SK-N-SH (cell line): ENCODE measurements around the gene THADA. TPM values are rescaled to one million over a fixed set of nuclear protein-coding genes. Genes with fewer than 3 reads are reported as not detected.

Experiments
- CTCF ChIA-PET: fragments of 300-600, 350-600 bp; formaldehyde crosslinking; extraction: SDS; loops from one replicate; lab custom pipeline; 2021; lab: Yijun Ruan, JAX
- POLR2A ChIA-PET: fragments of 350-600 bp; sonication (Branson Sonifier 250); formaldehyde crosslinking; extraction: SDS; loops from one replicate; lab custom pipeline; 2020; ENCODE audit warnings: antibody characterized with exemption, inconsistent platforms; lab: Yijun Ruan, JAX
- DNase-seq: peaks from one replicate; pipeline ENCODE4 v3.0.0; 2012
- H2AFZ ChIP-seq: fragments of 200-600 bp; sonication (generic); 2 replicates; pipeline ENCODE4 v1.8.1; 2016; ENCODE audit warnings: antibody characterized with exemption, mild to moderate bottlenecking, low read depth
- H3F3A ChIP-seq: fragments of 200-600 bp; sonication (generic); replicated peaks from 2 replicates; pipeline ENCODE3; 2016; ENCODE audit warnings: antibody characterized with exemption, mild to moderate bottlenecking; ENCODE audit not compliant: insufficient read depth
- H3K27ac ChIP-seq, 2 experiments: fragments of 200-500 bp in 1 of 2; fragments of 200-600 bp in 1 of 2; sonication (Bioruptor generic) in 1 of 2; sonication (generic), shearing (Covaris generic) in 1 of 2; 2 replicates each; pipeline versions ENCODE4 v1.5.1 to v1.6.1; 2014 to 2016; ENCODE audit warnings: low read depth in 2 of 2, inconsistent platforms in 1 of 2, low read length in 1 of 2, mild to moderate bottlenecking in 1 of 2, mixed read lengths in 1 of 2
- H3K27me3 ChIP-seq: fragments of 200-600 bp; sonication (generic), shearing (Covaris generic); 2 replicates; pipeline ENCODE4 v1.6.1; 2016; ENCODE audit warnings: mixed run types; ENCODE audit not compliant: insufficient read depth
- H3K36me3 ChIP-seq, 2 experiments: fragments of 200-500 bp in 1 of 2; fragments of 200-600 bp in 1 of 2; sonication (Bioruptor generic) in 1 of 2; sonication (generic) in 1 of 2; replicated peaks in 1 of 2; 2 replicates each; pipeline versions ENCODE3 to v1.5.1; 2014 to 2016; ENCODE audit warnings: low read length in 1 of 2, mild to moderate bottlenecking in 1 of 2; ENCODE audit not compliant: insufficient read depth in 2 of 2, control insufficient read depth in 1 of 2
- H3K4me1 ChIP-seq, 2 experiments: fragments of 200-500 bp in 1 of 2; fragments of 200-600 bp in 1 of 2; sonication (Bioruptor generic) in 1 of 2; sonication (generic), shearing (Covaris generic) in 1 of 2; 2 replicates each; pipeline versions ENCODE4 v1.5.1 to v1.6.1; 2014 to 2016; ENCODE audit warnings: low read depth in 1 of 2, low read length in 1 of 2, mixed run types in 1 of 2; ENCODE audit not compliant: insufficient read depth in 2 of 2, control insufficient read depth in 1 of 2
- H3K4me2 ChIP-seq: fragments of 200-600 bp; sonication (generic), shearing (Covaris generic); 2 replicates; pipeline ENCODE4 v1.6.1; 2017; ENCODE audit warnings: mixed run types
- H3K4me3 ChIP-seq, 2 experiments: fragments of 200-500 bp in 1 of 2; fragments of 200-600 bp in 1 of 2; sonication (Bioruptor generic) in 1 of 2; sonication (generic), shearing (Covaris generic) in 1 of 2; 2 replicates each; pipeline versions ENCODE4 v1.5.1 to v1.8.1; 2014 to 2016; ENCODE audit warnings: low read depth in 2 of 2, inconsistent platforms in 1 of 2, low read length in 1 of 2, mild to moderate bottlenecking in 1 of 2, mixed read lengths in 1 of 2, moderate library complexity in 1 of 2
- H3K79me2 ChIP-seq: fragments of 200-600 bp; sonication (generic); 2 replicates; pipeline ENCODE4 v1.8.1; 2017; ENCODE audit warnings: mild to moderate bottlenecking; ENCODE audit not compliant: insufficient read depth
- H3K9ac ChIP-seq: fragments of 200-600 bp; sonication (generic); 2 replicates; pipeline ENCODE4 v1.6.1; 2017; ENCODE audit warnings: mixed run types
- H3K9me2 ChIP-seq: fragments of 200-600 bp; sonication (generic); 2 replicates; pipeline ENCODE4 v1.6.1; 2017; ENCODE audit warnings: mixed run types
- H3K9me3 ChIP-seq: fragments of 200-600 bp; sonication (generic); 2 replicates; pipeline ENCODE4 v1.6.1; 2017; ENCODE audit warnings: mixed run types, mild to moderate bottlenecking, moderate library complexity
- H4K20me1 ChIP-seq: fragments of 200-600 bp; sonication (generic); 2 replicates; pipeline ENCODE4 v1.6.1; 2017; ENCODE audit warnings: mild to moderate bottlenecking, mixed run types; ENCODE audit not compliant: insufficient read depth
- CHD2 ChIP-seq: fragments of 150-350 bp; IDR thresholded peaks from 2 replicates; pipeline ENCODE4 v1.6.1; 2018; ENCODE audit warnings: low read length; ENCODE audit not compliant: partially characterized antibody
- ELF1 ChIP-seq: IDR thresholded peaks from 2 replicates; pipeline ENCODE4 v1.4.0; 2012
- EP300 ChIP-seq, 2 experiments: IDR thresholded peaks; 2 replicates each; pipeline versions ENCODE4 v1.4.0 to v1.6.1; 2012; ENCODE audit warnings: borderline replicate concordance in 1 of 2, low read depth in 1 of 2, low read length in 1 of 2
- EZH2phosphoT487 ChIP-seq: fragments of 200-600 bp; sonication (generic); IDR thresholded peaks from 2 replicates; pipeline ENCODE4 v1.6.1; 2017; ENCODE audit warnings: low read depth, mixed run types, mild to moderate bottlenecking, antibody characterized with exemption, moderate library complexity, borderline replicate concordance
- FOSL2 ChIP-seq: IDR thresholded peaks from 2 replicates; pipeline ENCODE4 v1.4.0; 2012; ENCODE audit warnings: low read depth, mild to moderate bottlenecking, moderate library complexity, borderline replicate concordance
- FOXM1 ChIP-seq: IDR thresholded peaks from 2 replicates; pipeline ENCODE4 v1.4.0; 2012; ENCODE audit warnings: low read depth, mild to moderate bottlenecking
- GATA2 ChIP-seq: sonication (generic); formaldehyde crosslinking; IDR thresholded peaks from 2 replicates; pipeline ENCODE4 v1.5.0; 2020; ENCODE audit warnings: mild to moderate bottlenecking, missing genetic modification reagents
- JUND ChIP-seq: IDR thresholded peaks from 2 replicates; pipeline ENCODE4 v1.4.0; 2012
- MEF2A ChIP-seq: IDR thresholded peaks from 2 replicates; pipeline ENCODE4 v1.4.0; 2012; ENCODE audit warnings: low read depth, borderline replicate concordance
- MXI1 ChIP-seq: IDR thresholded peaks from 2 replicates; pipeline ENCODE4 v1.6.1; 2012; ENCODE audit warnings: mild to moderate bottlenecking, low read depth, low read length, improper control_type of control experiment
- NRF1 ChIP-seq: IDR thresholded peaks from 2 replicates; pipeline ENCODE4 v1.6.1; 2012; ENCODE audit warnings: low read depth, mild to moderate bottlenecking, low read length
- PBX3 ChIP-seq: IDR thresholded peaks from 2 replicates; pipeline ENCODE4; 2012
- POLR2AphosphoS5 ChIP-seq: IDR thresholded peaks from 2 replicates; pipeline ENCODE4 v1.6.1; 2012; ENCODE audit warnings: low read depth, low read length
- RAD21 ChIP-seq: IDR thresholded peaks from 2 replicates; pipeline ENCODE4 v1.6.1; 2012; ENCODE audit warnings: mild to moderate bottlenecking, low read length
- RCOR1 ChIP-seq: fragments of 150-350 bp; IDR thresholded peaks from 2 replicates; pipeline ENCODE4 v1.6.1; 2017; ENCODE audit warnings: antibody characterized with exemption, low read length
- RFX5 ChIP-seq: IDR thresholded peaks from 2 replicates; pipeline ENCODE4 v1.6.1; 2012; ENCODE audit warnings: mild to moderate bottlenecking, improper control_type of control experiment, low read length
- SIN3A ChIP-seq: IDR thresholded peaks from 2 replicates; pipeline ENCODE4 v1.6.1; 2012; ENCODE audit warnings: low read depth, mild to moderate bottlenecking, low read length, moderate library complexity, borderline replicate concordance
- SMC3 ChIP-seq: IDR thresholded peaks from 2 replicates; pipeline ENCODE4 v1.6.1; 2012; ENCODE audit warnings: low read depth, low read length, improper control_type of control experiment
- WGBS: methylation state at CpG from one replicate; pipeline ENCODE4 v1.1.6; 2017; ENCODE audit warnings: low lambda C conversion rate; 5-methylcytosine and 5-hydroxymethylcytosine counted together
- polyA plus RNA-seq, 3 experiments: library from polyadenylated mRNA; depleted of rRNA; stranded (reverse); fragments of >200 nt; gene quantifications; 2 replicates each; pipeline ENCODE4 v1.2.3, GENCODE V29; 2012
- TF ChIP-seq, protein P1 (sequence below): IDR thresholded peaks from 2 replicates; pipeline ENCODE4 v1.4.0; 2012; ENCODE audit warnings: low read depth, borderline replicate concordance
- TF ChIP-seq, protein P2 (sequence below): fragments of 150-350 bp; IDR thresholded peaks from 2 replicates; pipeline ENCODE4 v1.6.1; 2016; ENCODE audit warnings: mild to moderate bottlenecking, low read depth, low read length
- TF ChIP-seq, protein P3 (sequence below): fragments of 150-350 bp; IDR thresholded peaks from 2 replicates; pipeline ENCODE4 v1.6.1; 2017; ENCODE audit warnings: antibody characterized with exemption, low read length, low read depth, borderline replicate concordance

THADA gene
- polyA plus RNA-seq, 1 of the 3 experiments (the other 2 are of a cell fraction) = 25.6 TPM

GRCh38 chr2:43347746-43348145, 248.1 kb downstream of the THADA start:
- H3K4me3 ChIP-seq = no peak overlapping the region
- no peaks in the 10 kb centered on the region for H3K9me3 ChIP-seq
- no peak overlapping the region for H3K4me2 ChIP-seq
- H3K9me2 ChIP-seq = no peaks in the 10 kb centered on the region
- ChIA-PET CTCF (interaction anchor here (1.1 to 9.9 kb wide), 7 partner anchors 11 to 137 kb away, joined by 3 to 70 read pairs (median 5); no protein-coding TSS in a partner anchor), POLR2A (no interaction called here)
- no peaks in the 10 kb centered on the region for H3K27me3 ChIP-seq
- no peak overlapping the region for H2AFZ ChIP-seq
- H3K79me2 ChIP-seq = no peaks in the 10 kb centered on the region
- H3K27ac ChIP-seq = peak overlapping the region in 1 of 2 experiments; percentile 100; a peak in 2 of 4 replicates
- peaks cover 38 to 77% of the 10 kb centered on the region in 2 experiments for H3K4me1 ChIP-seq
- DNase-seq = no peak
- no peak overlapping the region for H3K9ac ChIP-seq
- 85% methylated on average over 4 of the region's 4 CpGs for WGBS
- peaks cover 5% of the 10 kb centered on the region for H3F3A ChIP-seq
- H4K20me1 ChIP-seq = no peaks in the 10 kb centered on the region
- no peak for TF ChIP-seq EP300 (IDR thresholded peaks at IDR 0.05; ENCODE audit: borderline replicate concordance in 1 of 2, low read depth in 1 of 2, low read length in 1 of 2)
- TF ChIP-seq NRF1 = no peak
- TF ChIP-seq, all 33 proteins: peak for 0
- no peaks in the 10 kb centered on the region for H3K36me3 ChIP-seq

DNA sequence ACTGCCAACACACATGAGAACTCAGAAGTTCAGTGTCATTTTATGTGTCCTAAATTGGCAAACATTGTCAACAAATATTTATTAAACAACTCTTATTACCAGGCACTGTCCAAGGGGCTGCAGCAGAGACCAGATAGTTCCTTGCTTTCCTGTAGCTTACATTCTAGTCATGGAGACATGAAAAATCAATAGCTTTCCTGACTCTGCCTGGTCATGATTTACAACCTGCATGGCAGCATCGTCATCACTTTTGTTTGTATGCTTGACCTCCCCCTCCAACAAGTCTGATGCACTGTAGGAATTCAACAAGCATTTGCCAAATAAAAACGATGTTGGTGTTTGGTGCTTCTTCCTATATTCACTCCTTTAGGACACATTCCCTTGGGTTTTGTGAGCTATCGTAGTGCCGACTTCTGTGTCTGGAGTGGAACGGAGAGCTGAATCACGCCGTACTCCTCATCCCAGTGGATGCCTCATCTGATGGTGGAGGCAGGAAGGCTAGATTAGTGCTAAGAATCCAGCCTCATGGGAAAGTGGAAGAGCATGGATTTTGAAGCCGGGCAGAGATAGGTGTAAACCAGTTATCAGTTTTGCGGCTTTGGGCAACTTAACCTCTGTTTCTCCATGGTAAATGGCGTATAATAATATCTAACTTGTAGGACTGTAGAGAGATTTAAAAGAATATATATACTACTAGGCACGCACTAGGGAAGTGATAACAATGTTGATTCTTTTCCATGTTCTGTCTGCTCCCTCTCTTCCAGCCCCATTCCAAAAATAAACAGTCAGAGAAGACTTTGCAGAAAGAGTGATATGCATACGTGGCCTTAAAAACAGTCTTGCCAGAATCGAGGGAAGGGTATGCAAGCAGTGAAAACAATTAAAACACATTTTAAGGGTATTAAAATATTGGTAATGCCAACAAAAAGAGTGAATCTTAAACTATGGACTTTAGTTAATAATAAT, 249.0 kb downstream of the THADA start:
- TF ChIP-seq FOXM1 (no peak), CHD2 (no peak), JUND (no peak), FOSL2 (no peak), MXI1 (no peak), NRF1 (no peak), ELF1 (no peak), SMC3 (no peak), SIN3A (no peak), PBX3 (no peak), POLR2AphosphoS5 (no peak), GATA2 (no peak), RCOR1 (no peak), RFX5 (no peak), EZH2phosphoT487 (no peak), MEF2A (no peak), RAD21 (no peak)
- TF ChIP-seq, protein P1, sequence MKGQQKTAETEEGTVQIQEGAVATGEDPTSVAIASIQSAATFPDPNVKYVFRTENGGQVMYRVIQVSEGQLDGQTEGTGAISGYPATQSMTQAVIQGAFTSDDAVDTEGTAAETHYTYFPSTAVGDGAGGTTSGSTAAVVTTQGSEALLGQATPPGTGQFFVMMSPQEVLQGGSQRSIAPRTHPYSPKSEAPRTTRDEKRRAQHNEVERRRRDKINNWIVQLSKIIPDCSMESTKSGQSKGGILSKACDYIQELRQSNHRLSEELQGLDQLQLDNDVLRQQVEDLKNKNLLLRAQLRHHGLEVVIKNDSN = no peak
- TF ChIP-seq, protein P2, sequence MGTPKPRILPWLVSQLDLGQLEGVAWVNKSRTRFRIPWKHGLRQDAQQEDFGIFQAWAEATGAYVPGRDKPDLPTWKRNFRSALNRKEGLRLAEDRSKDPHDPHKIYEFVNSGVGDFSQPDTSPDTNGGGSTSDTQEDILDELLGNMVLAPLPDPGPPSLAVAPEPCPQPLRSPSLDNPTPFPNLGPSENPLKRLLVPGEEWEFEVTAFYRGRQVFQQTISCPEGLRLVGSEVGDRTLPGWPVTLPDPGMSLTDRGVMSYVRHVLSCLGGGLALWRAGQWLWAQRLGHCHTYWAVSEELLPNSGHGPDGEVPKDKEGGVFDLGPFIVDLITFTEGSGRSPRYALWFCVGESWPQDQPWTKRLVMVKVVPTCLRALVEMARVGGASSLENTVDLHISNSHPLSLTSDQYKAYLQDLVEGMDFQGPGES = no peak
- TF ChIP-seq, protein P3, sequence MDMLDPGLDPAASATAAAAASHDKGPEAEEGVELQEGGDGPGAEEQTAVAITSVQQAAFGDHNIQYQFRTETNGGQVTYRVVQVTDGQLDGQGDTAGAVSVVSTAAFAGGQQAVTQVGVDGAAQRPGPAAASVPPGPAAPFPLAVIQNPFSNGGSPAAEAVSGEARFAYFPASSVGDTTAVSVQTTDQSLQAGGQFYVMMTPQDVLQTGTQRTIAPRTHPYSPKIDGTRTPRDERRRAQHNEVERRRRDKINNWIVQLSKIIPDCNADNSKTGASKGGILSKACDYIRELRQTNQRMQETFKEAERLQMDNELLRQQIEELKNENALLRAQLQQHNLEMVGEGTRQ = no peak
- TF ChIP-seq, all 33 proteins: peak for 0
- Histone ChIP-seq H3K9ac (no peak overlapping the region), H3K4me2 (no peak overlapping the region), H3K27ac (peak overlapping the region in 1 of 2 experiments; percentile 100; a peak in 2 of 4 replicates), H3K9me2 (no peaks in the 10 kb centered on the region), H4K20me1 (no peaks in the 10 kb centered on the region), H2AFZ (no peak overlapping the region), H3K79me2 (no peaks in the 10 kb centered on the region), H3K36me3 (no peaks in the 10 kb centered on the region), H3K9me3 (no peaks in the 10 kb centered on the region), H3K27me3 (no peaks in the 10 kb centered on the region), H3K4me1 (peaks cover 38 to 81% of the 10 kb centered on the region in 2 experiments), H3F3A (peaks cover 5% of the 10 kb centered on the region), H3K4me3 (no peak overlapping the region)
- POLR2A ChIA-PET = interaction anchor here (0.7 to 4.0 kb wide), 3 partner anchors 47 to 119 kb away, joined by 3 to 19 read pairs (median 3); partner anchors contain the start of gene ZFP36L2
- 97% methylated on average over 13 of the region's 13 CpGs for WGBS
- DNase-seq = no peak
- CTCF ChIA-PET = interaction anchor here (0.7 to 9.9 kb wide), 17 partner anchors 12 to 195 kb away, joined by 3 to 70 read pairs (median 4); no protein-coding TSS in a partner anchor
